Kidney glomerular epithelial cell (primary cell): Measurements from ENCODE around the gene CGB3.

Source experiments
- DNase-seq: peaks from one replicate; lab custom pipeline; 2025; lab: John Stamatoyannopoulos, UW

The CGB3 gene

DNA sequence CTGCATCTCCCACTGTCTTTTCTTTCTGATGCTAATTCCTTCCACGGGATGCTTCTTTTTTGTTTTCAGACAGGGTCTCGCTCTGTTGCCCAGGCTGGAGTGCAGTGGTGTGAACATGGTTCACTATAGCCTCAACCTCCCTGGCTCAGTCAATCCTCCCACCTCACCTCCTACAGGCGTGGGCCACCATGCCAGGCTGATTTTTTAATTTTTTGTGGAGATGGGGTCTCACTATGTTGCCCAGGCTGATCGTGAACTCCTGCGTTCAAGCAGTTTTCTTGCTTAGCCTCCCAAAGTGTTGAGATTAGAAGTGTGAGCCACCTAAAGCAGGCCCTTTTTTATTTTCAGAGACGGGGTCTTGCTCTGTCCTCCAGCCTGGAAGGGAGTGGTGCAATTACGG is 35.8 kb downstream of the CGB3 start:
- no peak for DNase-seq

DNA sequence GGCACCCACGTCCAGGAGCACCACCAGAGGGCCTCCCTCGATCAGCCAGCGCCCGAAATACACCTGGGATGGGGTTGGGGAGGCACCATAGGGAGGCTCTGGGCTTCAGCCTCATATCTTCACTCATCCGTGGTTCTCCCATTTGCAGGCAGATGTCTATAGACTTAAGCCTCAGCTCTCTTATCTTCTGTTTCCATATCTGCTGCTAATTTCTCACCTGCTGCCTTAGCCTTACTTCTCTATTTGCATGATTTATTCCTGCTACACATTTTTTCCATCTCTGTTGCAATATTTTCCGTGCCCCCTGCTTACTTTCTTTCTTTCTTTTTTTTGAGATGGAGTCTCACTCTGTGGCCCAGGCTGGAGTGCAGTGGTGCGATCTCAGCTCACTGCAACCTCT is 36.8 kb downstream of the CGB3 start:
- no peak for DNase-seq

DNA sequence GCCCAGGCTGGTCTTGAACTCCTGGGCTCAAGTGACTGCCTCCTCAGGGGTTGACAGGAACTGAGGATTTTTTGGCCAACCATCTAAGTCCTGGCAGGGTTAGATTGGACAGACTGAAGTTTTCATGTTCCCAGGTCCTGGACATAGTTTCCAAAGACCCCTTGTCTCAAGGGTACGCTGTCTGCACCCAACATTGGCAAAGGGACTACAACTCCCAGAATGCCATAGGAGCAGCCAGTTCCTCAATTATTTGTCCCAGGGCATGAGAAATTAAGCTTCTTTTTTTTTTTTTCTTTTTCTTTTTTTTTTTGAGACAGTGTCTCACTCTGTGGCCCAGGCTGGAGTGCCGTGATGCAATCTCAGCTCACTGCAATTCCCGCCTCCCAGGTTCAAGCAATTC is 37.9 kb downstream of the CGB3 start:
- DNase-seq = no peak

DNA sequence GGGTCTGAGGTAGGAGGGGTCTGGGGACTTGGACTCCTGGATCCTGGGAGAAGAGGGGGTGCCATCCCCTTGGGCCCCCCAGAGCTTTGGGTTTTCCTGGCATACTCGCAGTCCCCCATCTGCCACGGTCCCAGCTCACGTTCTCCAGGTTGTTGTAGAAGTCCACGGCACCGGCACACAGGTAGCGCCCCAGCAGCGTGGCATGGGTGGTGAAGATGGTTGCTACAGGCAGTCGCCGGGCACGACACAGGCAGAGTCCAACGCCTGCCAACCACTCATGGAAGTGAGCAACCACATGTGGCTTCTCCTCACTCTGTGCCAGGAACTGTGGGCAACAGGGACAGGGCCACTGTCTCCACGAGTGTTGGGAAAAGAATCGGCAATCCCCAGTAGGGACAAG is 38.4 kb downstream of the CGB3 start:
- DNase-seq = no peak

DNA sequence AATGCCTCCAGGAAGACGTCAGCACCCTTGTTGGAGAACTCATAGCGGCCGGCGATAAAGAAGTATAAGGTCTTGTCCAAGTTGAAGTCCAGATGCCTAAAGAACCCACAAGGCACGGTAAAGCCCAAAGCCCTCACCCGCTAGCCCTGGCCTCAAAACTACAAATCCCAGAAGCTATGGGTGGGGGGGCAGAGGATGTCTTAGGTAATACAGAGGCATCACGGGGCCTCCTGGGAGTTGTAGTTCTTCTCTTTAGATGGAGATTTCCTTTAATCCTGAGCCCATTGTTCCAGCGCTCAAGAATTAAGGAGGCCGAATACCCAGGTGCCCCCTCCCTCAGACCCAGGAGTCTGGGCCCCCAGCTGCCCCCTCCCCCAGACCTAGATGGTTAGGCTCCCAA is 41.9 kb downstream of the CGB3 start:
- no peak for DNase-seq

DNA sequence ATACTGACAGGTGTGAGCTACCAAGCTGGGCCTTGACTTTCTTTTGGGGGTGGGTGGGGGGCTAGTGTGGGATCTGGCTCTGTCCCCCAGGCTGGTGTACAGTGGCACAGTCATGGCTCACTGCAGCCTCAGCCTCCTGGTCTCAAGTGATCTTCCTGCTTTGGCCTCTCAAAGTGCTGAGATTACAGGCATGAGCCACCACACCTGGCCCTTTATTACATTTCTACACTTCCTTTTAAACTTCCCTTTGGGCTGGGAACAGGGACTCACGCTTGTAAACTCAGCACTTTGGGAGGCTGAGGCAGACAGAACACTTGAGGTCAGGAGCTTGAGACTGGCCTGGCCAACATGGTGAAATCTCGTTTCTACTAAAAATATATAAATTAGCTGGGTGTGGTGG is 47.1 kb downstream of the CGB3 start:
- no peak for DNase-seq

DNA sequence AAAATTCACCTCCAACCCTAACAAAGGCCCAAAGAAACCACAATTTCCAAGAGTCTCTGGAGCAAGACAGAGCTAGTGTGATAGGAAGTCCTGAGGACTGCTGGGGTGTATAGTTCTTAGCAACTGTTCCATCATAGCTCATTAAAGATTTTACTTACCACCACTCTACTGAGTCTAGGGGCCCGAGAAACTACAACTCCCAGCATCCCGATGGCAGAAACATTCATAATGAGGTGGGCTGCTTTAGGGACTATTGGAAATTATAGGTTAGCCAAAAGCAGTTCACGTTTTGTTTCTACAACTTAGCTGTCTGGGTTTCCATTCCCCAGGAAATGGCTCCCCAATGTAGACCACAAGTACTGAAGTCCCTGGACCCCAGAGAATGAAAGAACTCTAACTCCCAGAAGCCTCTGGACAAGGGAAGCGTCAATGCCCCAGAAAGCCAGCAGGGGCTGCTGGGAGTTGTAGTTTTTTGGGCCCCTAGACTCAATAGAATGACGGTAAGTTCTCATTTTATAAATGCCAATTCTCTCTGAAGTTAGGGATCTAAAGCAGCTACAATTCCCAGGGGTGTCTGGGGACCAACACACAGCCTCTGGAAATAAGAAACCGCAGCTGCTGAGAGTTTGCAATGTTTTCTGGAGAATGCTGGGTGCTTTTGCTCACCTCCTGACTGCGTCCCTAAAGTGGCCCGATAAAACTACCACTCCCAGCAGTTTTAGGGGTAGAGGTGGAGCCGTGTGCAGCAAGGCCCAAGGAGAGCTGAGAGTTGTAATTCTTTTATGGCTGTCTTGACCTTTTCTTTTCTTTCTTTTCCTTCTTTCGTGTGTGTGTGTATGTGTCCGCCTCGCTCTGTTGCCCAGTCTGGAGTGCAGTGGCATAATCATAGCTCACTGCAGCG is 47.9 kb downstream of the CGB3 start:
- no peak for DNase-seq
